OCI-LY3 (cell line): ENCODE results near the gene GARS1.

Source experiments
- CTCF ChIP-seq: fragments of 200-600, 300-600 bp; sonication (generic); IDR thresholded peaks from 2 replicates; pipeline ENCODE4 v1.5.1; 2014; ENCODE audit warnings: antibody characterized with exemption, low read length, low read depth
- EZH2phosphoT487 ChIP-seq: fragments of 200-600 bp; shearing (Covaris generic); IDR thresholded peaks from 2 replicates; pipeline ENCODE4 v1.6.1; 2018; ENCODE audit warnings: antibody characterized with exemption, mixed run types, low read depth

DNA sequence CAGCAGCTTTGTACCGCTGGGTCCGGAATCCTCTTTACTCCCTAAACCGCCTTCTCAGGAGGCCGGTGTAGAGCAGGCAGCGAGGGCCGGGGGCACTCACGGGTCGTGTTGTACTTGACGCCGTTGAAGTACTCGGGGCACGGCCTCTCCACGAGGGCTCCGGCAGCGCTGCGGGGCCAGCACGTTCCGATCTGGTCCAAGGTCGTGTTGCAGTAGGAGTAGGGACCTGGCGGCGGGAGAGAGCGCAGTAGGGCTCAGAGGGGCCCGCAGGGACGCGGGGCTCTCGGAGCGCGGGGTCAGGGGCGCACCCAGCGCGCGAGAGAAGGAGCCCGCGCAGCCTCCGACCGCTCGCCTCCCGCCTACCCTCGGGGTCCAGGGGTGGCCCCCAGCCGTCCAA is 87.1 kb downstream of the GARS1 start:
- TF ChIP-seq CTCF, result no peak
- TF ChIP-seq EZH2phosphoT487, result no peak
